GM21381 (cell line): Measurements from ENCODE around the gene ANO2.

Experiments
- ATAC-seq: cut with Tn5 transposase; IDR thresholded peaks from one replicate; pipeline ENCODE4 v1.9.1; 2021; ENCODE audit warnings: mild to moderate bottlenecking, moderate library complexity; ENCODE audit not compliant: unreplicated experiment

ANO2 gene

DNA sequence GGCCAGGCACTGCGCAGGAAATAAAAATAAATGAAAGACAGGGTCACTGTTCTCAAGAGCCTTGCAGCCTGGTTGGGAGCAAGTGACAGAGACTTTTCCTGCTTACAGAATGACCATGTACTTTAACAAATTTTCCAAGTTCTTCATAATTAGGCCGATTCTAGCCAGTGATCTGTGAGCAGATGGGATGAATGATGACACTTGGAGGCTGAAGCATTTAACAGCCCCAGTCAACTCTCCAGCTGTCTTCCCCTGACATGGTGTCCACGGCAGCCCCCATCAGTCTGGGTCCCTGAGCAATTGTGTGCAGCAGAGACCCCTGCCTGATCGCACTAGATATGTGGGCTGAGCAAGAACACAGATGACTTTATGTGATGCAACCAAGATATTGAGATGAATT, 314.3 kb downstream of the ANO2 start:
- no peak for ATAC-seq

DNA sequence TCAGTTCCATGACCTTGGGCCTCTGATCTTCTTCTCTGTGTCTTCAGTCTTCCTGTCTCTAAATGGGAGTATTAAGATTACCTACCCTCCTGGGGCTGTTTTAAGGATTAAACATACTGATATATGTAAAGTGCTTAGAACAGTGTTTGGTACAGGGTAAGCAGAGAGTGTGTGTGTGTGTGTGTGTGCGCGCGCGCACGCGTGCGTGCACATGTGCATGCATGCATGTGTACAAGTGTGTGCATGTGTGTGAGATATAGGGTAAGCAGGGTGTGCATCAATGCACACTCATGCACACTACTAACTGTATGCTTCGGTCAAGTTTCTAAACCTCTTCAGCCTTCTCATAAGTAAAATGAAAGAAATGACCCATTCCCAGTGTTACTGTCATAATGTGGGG, 316.6 kb downstream of the ANO2 start:
- no peak for ATAC-seq

DNA sequence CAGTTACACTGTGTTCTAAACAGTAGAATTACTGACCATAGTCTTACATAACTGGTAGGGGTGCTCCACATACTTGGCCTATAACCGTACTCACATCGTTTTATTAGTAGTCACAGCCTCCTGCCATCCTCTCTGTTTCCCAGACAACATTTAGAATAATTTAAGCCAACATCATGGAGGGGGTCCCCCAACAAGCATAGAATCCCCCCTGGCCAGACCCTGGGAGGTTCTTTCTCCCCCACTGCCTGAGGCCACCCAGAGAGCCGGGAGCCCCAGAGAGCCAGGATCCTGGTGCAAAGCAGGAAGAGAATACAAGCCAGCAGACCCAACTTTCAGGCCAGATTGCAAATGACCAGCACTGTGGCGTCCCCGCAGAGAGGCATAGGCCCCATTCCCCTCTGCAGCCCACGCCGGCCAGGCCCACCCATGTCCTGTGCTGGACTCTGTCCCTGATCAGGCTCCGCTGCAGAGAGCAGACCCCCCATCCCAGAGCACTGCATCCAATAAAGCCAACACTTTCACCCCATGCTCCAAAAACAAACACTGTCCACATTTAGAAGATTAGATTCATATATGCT, 317.9 kb downstream of the ANO2 start:
- ATAC-seq: no peak

DNA sequence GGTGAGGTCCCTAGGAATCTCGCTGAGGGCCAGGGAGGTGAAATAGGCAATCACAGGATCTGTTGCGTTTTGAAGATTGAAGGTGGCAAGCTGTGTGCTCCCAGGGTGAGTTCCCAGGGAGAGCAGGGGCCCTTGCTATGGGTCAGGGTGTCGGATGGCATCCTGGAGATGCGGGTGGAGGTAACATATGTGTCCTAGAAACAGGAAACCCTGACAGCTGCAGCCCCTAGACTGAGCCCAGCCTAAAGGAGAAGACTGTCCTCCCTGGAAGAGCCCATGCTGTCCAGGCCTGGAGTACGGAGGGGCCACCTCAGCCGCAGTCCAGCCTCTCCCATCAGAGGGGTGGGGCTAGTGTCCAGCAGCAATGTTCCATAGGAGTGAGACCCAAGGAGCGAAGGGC, 318.9 kb downstream of the ANO2 start:
- ATAC-seq: no peak

DNA sequence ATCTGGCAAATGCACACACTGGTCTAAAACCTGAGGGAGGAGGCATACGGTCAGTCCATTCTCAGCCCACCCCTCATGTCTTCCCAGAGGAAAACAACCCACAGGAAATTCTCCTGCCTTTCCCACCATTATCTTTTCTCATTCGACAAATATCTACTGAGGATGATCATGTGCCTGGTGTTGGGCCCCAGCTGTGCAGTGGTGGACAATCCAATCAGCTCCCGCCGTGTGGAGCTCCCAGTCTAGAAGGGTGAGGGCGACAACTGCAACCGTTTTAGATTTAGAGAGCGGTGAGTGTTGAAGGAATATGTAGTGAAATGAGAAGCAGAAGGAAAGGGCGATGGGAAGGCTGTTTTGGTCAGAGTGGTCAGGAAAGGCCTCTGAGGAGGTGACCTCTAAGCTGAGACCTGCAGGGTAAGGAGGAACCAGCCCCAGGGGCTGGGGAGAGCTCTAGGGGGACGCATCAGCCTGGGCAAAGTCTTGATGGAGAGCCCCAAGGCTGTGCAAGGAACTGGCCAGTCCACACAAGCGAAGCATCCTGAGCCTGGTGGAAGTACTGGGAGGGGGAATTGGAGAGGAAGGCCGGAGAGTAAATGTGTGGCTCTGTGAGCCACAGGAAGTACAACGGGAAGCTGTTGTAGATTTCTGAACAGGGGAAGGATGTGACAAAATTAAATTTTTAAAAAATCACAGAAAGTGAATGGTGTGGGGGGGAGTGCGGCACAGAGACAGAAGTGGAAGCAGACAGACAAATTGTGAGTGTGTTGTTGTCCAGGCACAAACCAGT, 320.4 kb downstream of the ANO2 start:
- ATAC-seq: no peak

DNA sequence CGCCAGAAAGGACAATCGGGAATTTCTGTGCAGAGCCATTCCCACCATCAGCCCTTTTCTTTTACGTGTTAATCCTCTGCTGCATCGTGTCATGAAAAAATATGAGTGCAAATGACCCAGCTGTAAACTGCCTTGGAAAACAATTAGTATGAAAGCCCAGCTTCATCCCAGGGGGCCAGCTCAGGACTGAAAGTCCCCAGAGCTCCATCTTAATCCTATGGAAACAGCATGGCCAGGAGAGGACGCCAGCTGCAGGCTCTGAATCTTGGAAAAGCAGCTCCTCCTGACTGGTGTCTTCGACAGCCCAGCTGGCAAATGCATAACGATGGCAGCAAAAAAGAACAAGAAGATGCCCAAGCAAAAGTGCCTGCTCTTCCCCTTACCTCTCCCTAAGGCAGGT, 321.6 kb downstream of the ANO2 start:
- ATAC-seq: no peak

DNA sequence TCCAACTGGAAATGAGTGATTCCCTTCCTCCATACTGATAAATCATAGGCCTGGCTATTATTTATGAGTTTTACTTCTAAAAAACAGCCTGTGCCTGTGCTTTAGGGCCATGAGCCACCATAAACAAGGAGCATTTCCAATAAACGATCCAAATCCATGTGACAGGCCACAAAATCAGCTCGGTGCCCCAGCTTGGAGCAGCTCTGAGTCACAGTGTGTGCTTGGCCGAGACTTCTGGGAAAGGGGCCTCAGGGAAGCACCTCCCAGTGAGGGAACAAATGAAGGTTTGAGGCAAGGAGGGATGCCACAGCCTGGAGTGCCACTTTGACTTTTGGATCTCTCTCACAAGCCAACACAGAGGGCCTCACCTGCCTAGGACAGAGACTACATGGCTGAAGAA, 322.8 kb downstream of the ANO2 start:
- ATAC-seq: no peak

DNA sequence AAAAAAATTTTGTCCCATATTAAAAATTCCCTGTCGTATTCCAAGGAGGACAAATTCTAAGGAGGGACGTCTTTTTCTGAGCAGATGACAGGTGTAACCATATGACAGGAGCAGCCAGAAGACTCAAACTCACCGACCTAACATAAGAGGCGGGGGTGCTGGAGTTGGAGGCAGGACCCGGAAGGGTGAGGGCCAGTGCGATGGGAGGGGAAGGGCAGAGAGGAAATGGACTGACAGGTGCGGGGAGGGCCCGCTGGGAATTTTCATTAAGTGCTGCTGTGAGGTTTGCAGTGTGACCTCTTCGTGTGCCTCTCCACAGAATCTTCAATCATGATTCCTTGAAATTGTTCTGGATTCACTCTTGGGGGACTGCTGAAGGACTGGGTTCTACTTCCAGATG, 323.7 kb downstream of the ANO2 start:
- ATAC-seq: no peak

DNA sequence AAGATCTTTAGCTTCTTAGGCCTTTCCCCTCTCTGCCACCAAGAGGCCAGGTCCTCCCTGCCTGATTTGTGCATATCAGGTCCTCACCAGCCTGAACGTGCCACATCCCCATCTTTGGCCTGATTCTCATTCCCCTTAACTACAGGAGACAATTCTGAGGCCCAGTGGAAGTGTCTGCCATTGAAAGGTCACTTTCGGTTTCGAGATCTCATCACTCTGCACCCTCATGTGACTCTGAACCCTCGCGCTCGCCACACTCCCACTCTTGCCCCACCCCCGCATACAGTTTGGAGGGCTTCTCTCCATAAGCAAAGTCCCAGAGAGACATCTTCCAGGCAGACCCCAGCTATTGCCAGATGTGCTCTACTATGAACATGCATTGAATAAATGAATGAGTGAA, 324.2 kb downstream of the ANO2 start:
- ATAC-seq: no peak

DNA sequence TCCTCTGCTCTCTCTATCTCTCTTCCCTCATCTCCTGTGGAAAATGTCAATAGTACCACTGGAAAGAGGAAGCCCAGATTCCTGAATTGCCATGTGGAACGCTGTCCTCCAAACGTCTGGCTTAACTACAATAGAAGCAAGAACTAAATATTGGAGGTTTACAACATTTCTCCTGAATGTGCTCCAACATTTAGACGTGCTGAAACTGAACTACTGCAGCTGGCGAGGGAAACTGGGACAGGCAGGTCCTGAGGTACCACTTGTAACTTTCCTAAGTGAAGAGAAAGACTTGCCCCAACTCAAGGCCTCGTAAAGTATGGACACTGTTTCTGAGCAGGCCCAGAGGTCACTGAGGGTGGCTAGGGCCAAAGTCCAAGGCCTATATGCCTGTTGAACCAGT, 325.4 kb downstream of the ANO2 start:
- no peak for ATAC-seq

DNA sequence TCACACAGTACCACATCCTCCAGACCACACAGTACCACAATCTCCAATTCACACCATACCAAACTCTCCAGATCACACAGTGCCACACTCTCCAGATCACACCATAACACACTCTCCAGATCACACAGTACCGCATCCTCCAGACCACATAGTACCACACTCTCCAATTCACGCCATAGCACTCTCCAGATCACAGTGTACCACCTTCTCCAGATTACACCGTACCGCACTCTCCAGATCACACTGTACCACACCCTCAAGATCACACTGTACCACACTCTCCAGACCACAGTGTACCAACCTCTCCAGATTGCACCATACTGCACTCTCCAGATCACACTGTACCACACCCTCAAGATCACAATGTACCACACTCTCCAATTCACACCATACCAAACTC, 328.2 kb downstream of the ANO2 start:
- no peak for ATAC-seq

DNA sequence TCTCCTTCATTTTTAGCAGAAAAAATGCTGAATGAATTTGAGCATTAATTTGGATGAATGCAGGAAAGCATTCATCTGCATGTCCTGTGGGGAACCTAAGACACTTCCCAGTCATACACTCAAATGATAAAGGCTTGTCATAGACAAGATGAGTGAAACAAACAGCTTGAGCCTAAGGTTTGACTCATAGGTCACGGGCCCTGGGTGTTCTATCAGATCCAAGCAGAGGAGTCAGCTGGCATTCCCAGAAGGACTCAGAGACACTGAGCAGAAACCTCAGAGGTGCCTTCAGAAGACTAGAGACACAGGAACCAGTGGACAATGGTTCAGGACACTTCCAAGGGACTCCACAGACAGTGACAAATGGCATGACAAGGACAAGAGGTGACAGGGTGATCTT, 329.3 kb downstream of the ANO2 start:
- ATAC-seq: no peak

DNA sequence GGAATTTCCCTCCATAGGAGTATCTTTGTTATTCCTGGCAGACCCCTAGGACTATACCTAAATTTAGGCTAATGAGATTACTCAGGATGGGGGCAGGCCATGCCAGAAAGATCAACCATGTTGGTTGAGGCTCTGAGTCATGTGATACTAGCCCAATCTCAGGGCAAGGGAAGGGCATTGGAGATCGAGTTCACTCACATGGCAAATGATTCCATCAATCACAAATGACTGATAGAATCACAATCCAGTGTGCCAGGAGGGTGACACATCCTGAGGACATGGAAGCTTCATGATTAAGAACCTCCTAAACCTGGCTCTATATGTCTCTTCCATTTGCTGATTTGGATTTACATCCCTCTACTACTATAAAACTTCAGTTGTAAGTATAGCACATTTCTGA, 330.8 kb downstream of the ANO2 start:
- no peak for ATAC-seq

DNA sequence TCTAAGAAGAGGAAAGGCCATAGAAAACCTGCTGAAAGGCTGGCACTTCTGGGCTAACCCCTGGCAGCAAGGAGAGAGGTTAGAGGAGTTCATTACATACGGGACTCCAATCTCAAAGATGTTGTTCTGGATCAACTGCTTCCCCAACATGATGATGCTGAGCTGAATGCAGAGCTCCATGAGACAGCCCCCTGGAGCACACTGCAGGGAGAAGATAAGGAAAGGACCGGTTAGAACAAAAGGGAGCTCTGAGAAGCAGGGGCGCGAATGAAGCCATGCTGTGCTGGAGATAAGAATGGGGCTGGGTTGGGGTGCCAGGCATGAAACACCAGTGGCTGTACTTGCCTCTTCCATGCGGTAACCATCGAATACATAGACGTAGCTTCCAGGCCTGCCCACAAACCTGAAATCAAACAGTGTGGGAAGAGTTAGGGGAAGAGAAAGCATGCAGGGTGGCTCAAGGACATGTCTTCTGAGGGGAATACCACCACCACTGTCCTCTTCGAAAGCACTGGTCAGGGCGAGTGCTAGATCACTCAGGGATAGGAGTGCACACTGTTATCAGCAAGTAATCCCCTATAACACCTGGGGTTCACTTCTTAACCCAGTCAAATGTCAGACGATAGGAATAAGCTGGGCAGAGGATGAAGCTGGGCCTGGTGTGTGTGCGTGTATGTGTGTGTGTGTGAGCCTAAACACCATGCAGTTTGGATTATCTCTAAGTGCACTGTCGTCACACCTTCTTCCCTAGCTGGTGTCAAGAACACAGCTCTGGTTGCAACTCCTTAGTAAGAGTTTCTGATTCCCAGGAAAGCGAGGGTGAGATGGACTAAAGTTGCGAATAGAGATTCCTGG, 332.3 kb downstream of the ANO2 start:
- ATAC-seq: no peak

DNA sequence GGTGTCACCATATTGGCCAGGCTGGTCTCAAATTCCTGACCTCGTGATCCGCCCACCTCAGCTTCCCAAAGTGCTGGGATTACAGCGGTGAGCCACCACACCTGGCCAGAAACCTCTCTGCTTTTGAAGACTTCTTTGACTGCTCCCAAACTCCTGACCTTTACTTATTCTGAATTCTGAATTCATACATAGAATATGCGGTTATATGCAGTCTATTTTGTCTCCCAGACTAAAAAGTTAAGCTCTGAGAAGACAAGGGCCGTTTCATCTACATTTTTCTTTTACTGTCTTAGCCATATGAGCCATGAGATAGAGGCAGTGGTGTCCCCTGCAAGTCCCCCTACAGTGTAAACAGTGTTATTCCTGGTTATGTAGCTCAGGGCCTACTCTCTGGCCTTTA, 333.9 kb downstream of the ANO2 start:
- no peak for ATAC-seq

DNA sequence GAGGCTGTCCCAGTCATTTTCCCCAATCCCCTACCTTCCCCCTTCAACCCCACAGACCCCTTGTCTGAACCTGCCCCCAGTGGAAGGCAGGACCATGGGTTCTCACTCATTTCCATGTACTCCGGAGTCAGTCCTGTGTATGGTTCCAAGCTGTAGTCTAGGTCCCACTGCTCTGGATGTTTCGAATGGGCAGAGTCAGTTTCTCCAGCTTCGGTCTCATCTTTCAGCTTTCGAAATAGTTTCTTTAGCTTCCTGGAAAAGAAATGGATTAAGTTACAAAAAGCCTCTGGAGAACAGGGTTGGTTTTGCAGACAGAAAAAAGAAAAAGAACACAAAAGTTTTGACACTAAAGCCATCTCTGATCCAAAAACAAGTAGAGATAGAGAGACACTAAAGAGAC, 345.7 kb downstream of the ANO2 start:
- ATAC-seq: no peak

DNA sequence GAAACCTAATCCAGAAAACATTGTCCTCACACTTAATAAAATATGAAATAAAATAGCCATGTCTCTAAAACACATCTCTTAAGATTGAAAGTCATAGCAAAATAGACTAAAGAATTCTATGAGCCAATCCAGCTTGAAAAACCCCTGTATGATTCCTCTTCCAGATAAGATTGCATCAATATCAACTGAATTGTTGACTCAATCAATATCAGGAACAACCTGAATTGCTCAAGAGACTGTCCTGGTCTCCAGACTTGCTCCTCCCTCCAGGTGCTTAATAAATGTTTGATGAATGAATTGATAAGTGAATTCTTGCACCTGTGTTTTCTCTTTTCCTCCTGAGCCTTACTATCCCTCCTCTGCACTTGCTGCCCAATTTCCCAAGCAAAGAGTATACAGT, 351.1 kb downstream of the ANO2 start:
- ATAC-seq: no peak

DNA sequence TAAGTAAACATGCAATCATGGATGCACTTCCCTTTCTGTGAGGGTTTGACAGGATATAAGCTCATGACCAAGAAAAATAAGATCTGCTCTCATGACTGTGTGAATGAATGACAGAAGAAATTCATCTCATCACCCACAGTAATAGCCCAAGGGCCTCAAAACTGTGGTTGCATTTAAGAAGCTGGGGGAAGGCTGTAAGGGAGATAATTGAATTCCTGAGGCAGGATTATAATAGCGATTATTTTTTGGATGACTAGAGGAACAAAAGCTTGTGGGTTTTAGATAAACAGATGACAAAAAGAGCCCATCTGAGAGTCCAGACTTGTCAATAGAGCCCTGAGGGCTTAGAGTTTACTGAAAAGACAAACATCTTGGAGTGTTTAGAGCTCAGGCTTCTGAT, 352.0 kb downstream of the ANO2 start:
- ATAC-seq: no peak

DNA sequence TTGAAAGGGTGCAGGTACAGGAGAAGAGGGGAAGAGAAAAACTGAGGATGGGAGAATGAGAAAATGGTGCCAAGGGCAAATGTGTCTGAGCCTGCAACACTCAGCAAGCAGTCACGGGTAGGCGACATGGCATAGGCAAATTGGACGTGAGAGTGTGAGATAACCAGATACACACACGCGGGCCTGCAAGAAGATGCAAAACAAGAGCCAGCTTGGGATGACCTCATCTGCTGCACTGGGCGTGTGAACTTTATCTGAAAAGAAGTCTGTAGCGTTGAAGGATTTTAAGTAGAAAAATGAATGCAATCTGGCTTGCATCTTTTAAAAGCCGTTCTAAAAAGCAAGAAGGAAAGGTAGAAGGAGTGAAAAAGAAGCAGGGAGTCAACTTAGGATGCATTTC, 352.7 kb downstream of the ANO2 start:
- no peak for ATAC-seq

DNA sequence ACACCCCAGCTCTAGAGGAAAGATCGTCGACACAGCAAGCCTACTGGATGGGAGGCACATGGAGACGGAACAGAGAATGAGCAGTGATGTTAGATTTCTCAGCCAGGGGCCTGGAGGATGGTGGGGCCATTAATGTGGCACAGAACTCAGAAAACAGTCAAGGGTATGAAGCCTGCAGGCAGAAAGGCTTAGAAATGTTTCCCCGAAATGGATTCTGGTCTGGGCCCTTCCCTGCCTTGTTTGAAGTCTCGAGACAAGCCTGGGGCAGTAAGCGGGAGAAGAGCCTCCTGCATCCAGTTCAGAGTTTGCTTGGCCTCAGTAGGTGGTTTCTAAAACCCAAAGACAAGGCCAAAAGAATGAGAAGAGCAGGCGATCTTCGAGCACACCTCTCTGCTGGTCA, 354.7 kb downstream of the ANO2 start:
- no peak for ATAC-seq

DNA sequence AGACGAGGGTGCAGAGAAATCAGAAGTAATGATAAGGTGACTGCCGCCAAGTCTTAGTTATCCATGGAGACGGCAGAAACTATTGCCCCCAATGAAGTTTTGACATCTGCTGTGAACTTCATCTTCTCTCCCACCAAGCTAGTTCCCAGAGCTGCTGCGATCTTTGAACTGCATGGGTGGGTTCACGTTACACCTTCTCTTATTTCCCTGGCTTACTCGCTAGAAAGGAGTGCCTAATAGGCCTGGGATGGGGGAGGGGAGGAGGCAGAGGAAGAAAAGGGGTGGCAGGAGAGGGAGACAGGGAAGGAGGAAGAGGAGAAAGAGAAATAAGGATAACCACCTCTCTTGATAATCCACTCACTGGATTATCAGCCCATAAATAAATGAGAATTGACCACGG, 356.0 kb downstream of the ANO2 start:
- ATAC-seq: no peak

DNA sequence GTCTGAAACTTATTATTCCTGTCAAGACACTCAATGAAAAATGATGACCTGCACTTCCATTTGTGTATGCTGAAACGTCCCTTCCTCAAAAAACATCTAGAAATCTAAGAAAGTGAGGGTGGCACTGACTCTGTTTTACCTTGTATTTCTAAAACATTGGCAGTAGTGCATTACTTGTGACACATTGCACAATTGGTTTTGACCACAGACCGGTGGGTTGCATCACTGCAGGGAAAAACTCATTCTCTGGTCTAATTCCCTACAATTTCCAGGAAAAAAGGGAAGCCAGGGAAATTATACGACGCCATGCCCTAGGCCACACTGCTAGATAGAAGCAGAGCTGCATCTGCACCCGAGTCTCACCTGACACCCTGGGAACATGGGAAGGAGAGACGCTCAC, 356.5 kb downstream of the ANO2 start:
- ATAC-seq: no peak
